Naive thymus-derived CD4-positive, alpha-beta T cell (primary cell): Measurements from ENCODE around the gene MAP4. TPM values are rescaled to one million over a fixed set of nuclear protein-coding genes. Genes with fewer than 3 reads are reported as not detected.

ENCODE experiments used
- ATAC-seq: fragments of 150-1000 bp; cut with Tn5 transposase; 2 replicates; pipeline ENCODE4 v1.10.0; 2021; ENCODE audit warnings: mild to moderate bottlenecking, moderate library complexity
- CTCF ChIA-PET: fragments of 350-600 bp; sonication (Branson Sonifier 250); formaldehyde crosslinking; loops from one replicate; lab custom pipeline; 2021; ENCODE audit warnings: antibody characterized with exemption; lab: Charles Lee
- POLR2A ChIA-PET: fragments of 350-600 bp; sonication (Branson Sonifier 250); formaldehyde crosslinking; loops from one replicate; lab custom pipeline; 2021; ENCODE audit warnings: antibody characterized with exemption, inconsistent platforms; lab: Charles Lee
- DNase-seq, 9 donors: peaks; one replicate each; pipeline versions ENCODE4 v3.0.0 to v3.0.0-alpha.2; 2020 to 2022; ENCODE audit warnings: mixed read lengths in 1 of 9
- H3K27ac ChIP-seq: one replicate; pipeline ENCODE4 v1.7.0; 2013; ENCODE audit warnings: mild to moderate bottlenecking, low read depth, low read length, moderate library complexity
- H3K27me3 ChIP-seq, 2 donors: one replicate each; pipeline ENCODE4 v1.7.0; 2013; ENCODE audit warnings: low read length in 2 of 2, mild to moderate bottlenecking in 2 of 2, moderate library complexity in 2 of 2; ENCODE audit not compliant: control insufficient read depth in 2 of 2, insufficient read depth in 2 of 2
- H3K36me3 ChIP-seq, 3 experiments: 1 replicate in 2 of 3; 2 replicates in 1 of 3; pipeline ENCODE4 v1.7.0; 2013; ENCODE audit warnings: low read length in 3 of 3, mild to moderate bottlenecking in 3 of 3, moderate library complexity in 1 of 3; ENCODE audit not compliant: insufficient read depth in 3 of 3, control insufficient read depth in 2 of 3
- H3K4me1 ChIP-seq, 2 donors: one replicate each; pipeline ENCODE4 v1.7.0; 2013; ENCODE audit warnings: low read length in 2 of 2, mild to moderate bottlenecking in 2 of 2, moderate library complexity in 1 of 2; ENCODE audit not compliant: control insufficient read depth in 2 of 2, insufficient read depth in 2 of 2
- H3K4me3 ChIP-seq: 2 replicates; pipeline ENCODE4 v1.7.0; 2013; ENCODE audit warnings: mild to moderate bottlenecking, low read length
- H3K9me3 ChIP-seq, 3 experiments: 1 replicate in 2 of 3; 2 replicates in 1 of 3; pipeline ENCODE4 v1.7.0; 2013; ENCODE audit warnings: low read length in 3 of 3; ENCODE audit not compliant: control insufficient read depth in 2 of 3
- H3K27ac Mint-ChIP-seq, 9 donors: one replicate each; pipeline ENCODE4 v1.8.0; 2020 to 2022; ENCODE audit warnings: mixed read lengths in 9 of 9, mild to moderate bottlenecking in 8 of 9, moderate library complexity in 5 of 9, inconsistent platforms in 2 of 9
- H3K27me3 Mint-ChIP-seq, 5 donors: one replicate each; pipeline ENCODE4 v1.8.0; 2021 to 2022; ENCODE audit warnings: mixed read lengths in 5 of 5, mild to moderate bottlenecking in 1 of 5
- H3K36me3 Mint-ChIP-seq, 5 donors: one replicate each; pipeline ENCODE4 v1.8.0; 2020 to 2022; ENCODE audit warnings: mixed read lengths in 5 of 5, mild to moderate bottlenecking in 3 of 5, inconsistent platforms in 1 of 5
- H3K4me1 Mint-ChIP-seq, 7 donors: one replicate each; pipeline ENCODE4 v1.8.0; 2020 to 2022; ENCODE audit warnings: mixed read lengths in 7 of 7, mild to moderate bottlenecking in 3 of 7, inconsistent platforms in 1 of 7
- H3K4me3 Mint-ChIP-seq, 10 donors: one replicate each; pipeline ENCODE4 v1.8.0; 2020 to 2022; ENCODE audit warnings: mild to moderate bottlenecking in 10 of 10, mixed read lengths in 10 of 10, moderate library complexity in 6 of 10, inconsistent platforms in 2 of 10
- H3K9me3 Mint-ChIP-seq, 11 donors: one replicate each; pipeline ENCODE4 v1.8.0; 2020 to 2022; ENCODE audit warnings: mixed read lengths in 11 of 11, mild to moderate bottlenecking in 4 of 11, inconsistent platforms in 1 of 11, moderate library complexity in 1 of 11
- intact Hi-C, 2 donors: fragments of 100-400 bp; cut with micrococcal nuclease; formaldehyde crosslinking; loops; one replicate each; pipeline ENCODE4 v1.15.1; 2023
- polyA plus RNA-seq, 2 donors: library from polyadenylated mRNA; unstranded; fragments of 300-500 nt; fragmentation: Illumina TruSeq; gene quantifications; one replicate each; pipeline ENCODE4 v1.2.3, GENCODE V29; 2021
- total RNA-seq, 6 experiments: library from RNA in 5 of 6; stranded (reverse) in 5 of 6; gene quantifications; 1 replicate in 5 of 6; 2 replicates in 1 of 6; pipeline ENCODE4 v1.2.3 and lab custom pipeline; 2021 to 2026

MAP4 gene
- total and polyA plus RNA-seq, 7 experiments from 2014 or later, result 12.0 to 116 (median 38.2) TPM

DNA sequence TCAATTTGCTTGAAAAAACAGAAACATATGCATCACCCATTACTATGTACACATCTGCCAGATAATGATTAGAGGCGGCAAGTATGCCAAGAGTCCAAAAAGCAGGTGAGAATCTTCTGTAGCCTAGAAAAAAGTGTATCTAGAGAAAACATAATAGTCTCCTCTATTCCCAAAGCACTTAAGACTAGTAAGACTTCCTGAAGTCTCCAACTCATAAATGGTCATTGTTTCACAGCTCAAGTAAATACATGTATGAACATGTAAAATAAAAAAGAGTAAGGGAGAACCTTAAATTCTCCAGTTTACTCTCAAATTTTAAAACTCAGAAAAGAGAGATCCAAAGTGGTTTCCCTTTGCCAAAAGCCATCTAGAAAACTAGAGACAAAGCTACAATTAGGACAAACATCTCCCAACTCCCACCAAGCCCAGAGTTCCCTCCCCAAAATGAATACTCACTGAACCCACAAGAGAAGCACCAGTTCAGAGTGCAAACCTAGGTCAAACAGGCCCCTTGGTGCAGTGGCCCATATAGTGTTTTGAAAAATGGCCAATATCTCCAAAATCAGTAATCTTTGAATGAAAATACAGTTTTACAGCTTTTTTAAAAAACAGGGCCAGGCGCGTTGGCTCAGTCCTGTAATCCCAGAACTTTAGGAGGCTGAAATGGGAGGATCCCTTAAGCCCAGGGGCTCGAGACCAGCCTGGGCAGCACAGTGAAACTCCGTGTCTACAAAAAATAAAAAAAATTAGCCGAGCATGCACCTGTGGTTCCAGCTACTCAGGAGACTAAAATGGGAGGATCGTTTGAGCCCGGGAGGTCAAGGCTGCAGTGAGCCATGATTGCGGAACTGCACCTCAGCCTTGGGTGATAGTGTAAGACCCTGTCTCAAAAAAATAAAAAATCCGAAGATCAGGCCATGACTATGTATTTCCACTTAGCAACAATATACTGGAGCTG, 11.0 kb upstream of the MAP4 start:
- no peaks in the 10 kb centered on the region for H3K9me3 ChIP-seq
- no peaks in the 10 kb centered on the region for H3K27me3 Mint-ChIP-seq
- no peaks in the 10 kb centered on the region for H3K9me3 Mint-ChIP-seq
- no peaks in the 10 kb centered on the region for H3K36me3 ChIP-seq
- DNase-seq (no peak), ATAC-seq (no peak)
- ChIA-PET CTCF (interaction anchor here (0.6 kb wide), 1 partner anchor 16 kb away, joined by 3 read pairs; no protein-coding TSS in a partner anchor), POLR2A (no interaction called here)
- H3K27ac Mint-ChIP-seq, result no peak overlapping the region
- H3K27me3 ChIP-seq, result no peaks in the 10 kb centered on the region
- no peak overlapping the region for H3K27ac ChIP-seq
- H3K4me3 Mint-ChIP-seq, result no peak overlapping the region
- H3K4me3 ChIP-seq, result no peak overlapping the region
- peaks cover under 1 to 13% (median 9%) of the 10 kb centered on the region in 7 donors for H3K4me1 Mint-ChIP-seq
- no peaks in the 10 kb centered on the region for H3K4me1 ChIP-seq
- intact Hi-C loops, result no loop called here
- H3K36me3 Mint-ChIP-seq, result peaks cover 0 to 18% (median 3%) of the 10 kb centered on the region in 5 donors

GRCh38 chr3:48026098-48026497, 9.9 kb upstream of the MAP4 start:
- CTCF ChIA-PET, result interaction anchor here (0.6 kb wide), 1 partner anchor 15 kb away, joined by 3 read pairs; no protein-coding TSS in a partner anchor
- intact Hi-C loops, result no loop called here

DNA sequence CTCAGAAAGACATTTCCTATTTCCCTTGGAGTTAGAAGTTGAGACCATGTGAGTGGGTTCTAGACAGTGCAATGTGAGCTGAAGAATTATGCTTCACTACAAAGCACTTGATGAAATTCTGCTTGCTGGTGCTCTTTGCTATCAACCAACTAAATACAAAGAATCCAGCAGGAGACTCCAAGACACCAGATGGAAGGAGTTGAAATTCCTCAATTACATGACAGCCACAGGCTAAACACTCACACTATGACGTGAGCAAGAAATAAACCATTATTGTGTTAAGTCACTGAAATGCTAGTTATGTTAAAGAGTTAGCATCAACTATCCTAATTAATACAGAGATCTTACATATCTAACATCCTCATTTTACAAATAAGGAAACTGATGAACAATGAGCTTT, 8.2 kb upstream of the MAP4 start:
- H3K9me3 Mint-ChIP-seq, result no peaks in the 10 kb centered on the region
- intact Hi-C loops, result no loop called here
- no peak for DNase-seq

More at GRCh38 chr3:48026098-48026497, 9.9 kb upstream of the MAP4 start:
- ATAC-seq (no peak), DNase-seq (no peak)
- H3K36me3 Mint-ChIP-seq, result peaks cover 0 to 19% (median 3%) of the 10 kb centered on the region in 5 donors
- no peaks in the 10 kb centered on the region for H3K27me3 Mint-ChIP-seq
- no peak overlapping the region for H3K27ac ChIP-seq
- H3K9me3 Mint-ChIP-seq, result no peaks in the 10 kb centered on the region
- no peaks in the 10 kb centered on the region for H3K36me3 ChIP-seq
- H3K4me1 ChIP-seq, result no peaks in the 10 kb centered on the region
- peaks cover 4 to 18% (median 7%) of the 10 kb centered on the region in 7 donors for H3K4me1 Mint-ChIP-seq
- H3K27me3 ChIP-seq, result no peaks in the 10 kb centered on the region
- POLR2A ChIA-PET, result no interaction called here
- no peak overlapping the region for H3K4me3 Mint-ChIP-seq
- H3K27ac Mint-ChIP-seq, result no peak overlapping the region
- no peaks in the 10 kb centered on the region for H3K9me3 ChIP-seq
- H3K4me3 ChIP-seq, result no peak overlapping the region

GRCh38 chr3:48023377-48023776, 7.2 kb upstream of the MAP4 start:
- no peaks in the 10 kb centered on the region for H3K27me3 ChIP-seq
- intact Hi-C loops, result no loop called here
- ChIA-PET POLR2A (no interaction called here), CTCF (interaction anchor here (0.7 kb wide), 1 partner anchor 65 kb away, joined by 4 read pairs; no protein-coding TSS in a partner anchor)
- peaks cover 4 to 18% (median 5%) of the 10 kb centered on the region in 7 donors for H3K4me1 Mint-ChIP-seq
- ATAC-seq (no peak), DNase-seq (no peak)
- H3K36me3 Mint-ChIP-seq, result peaks cover 0 to 23% (median 3%) of the 10 kb centered on the region in 5 donors
- no peaks in the 10 kb centered on the region for H3K27me3 Mint-ChIP-seq
- H3K4me3 ChIP-seq, result no peak overlapping the region
- H3K27ac Mint-ChIP-seq, result no peak overlapping the region
- H3K27ac ChIP-seq, result no peak overlapping the region
- no peaks in the 10 kb centered on the region for H3K9me3 Mint-ChIP-seq
- H3K36me3 ChIP-seq, result no peaks in the 10 kb centered on the region
- no peaks in the 10 kb centered on the region for H3K9me3 ChIP-seq
- no peaks in the 10 kb centered on the region for H3K4me1 ChIP-seq
- H3K4me3 Mint-ChIP-seq, result no peak overlapping the region

More for the DNA sequence above, 8.2 kb upstream of the MAP4 start:
- Histone ChIP-seq H3K27ac (no peak overlapping the region), H3K36me3 (no peaks in the 10 kb centered on the region), H3K27me3 (no peaks in the 10 kb centered on the region), H3K9me3 (no peaks in the 10 kb centered on the region), H3K4me1 (no peaks in the 10 kb centered on the region), H3K4me3 (no peak overlapping the region)
- no peak for ATAC-seq
- Mint-ChIP-seq H3K36me3 (peaks cover 0 to 23% (median 3%) of the 10 kb centered on the region in 5 donors), H3K27ac (no peak overlapping the region), H3K27me3 (no peaks in the 10 kb centered on the region), H3K4me3 (no peak overlapping the region), H3K4me1 (peaks cover 4 to 18% (median 5%) of the 10 kb centered on the region in 7 donors)
- CTCF ChIA-PET, result interaction anchor here (0.7 kb wide), 1 partner anchor 142 kb away, joined by 3 read pairs; no protein-coding TSS in a partner anchor
- POLR2A ChIA-PET, result no interaction called here

DNA sequence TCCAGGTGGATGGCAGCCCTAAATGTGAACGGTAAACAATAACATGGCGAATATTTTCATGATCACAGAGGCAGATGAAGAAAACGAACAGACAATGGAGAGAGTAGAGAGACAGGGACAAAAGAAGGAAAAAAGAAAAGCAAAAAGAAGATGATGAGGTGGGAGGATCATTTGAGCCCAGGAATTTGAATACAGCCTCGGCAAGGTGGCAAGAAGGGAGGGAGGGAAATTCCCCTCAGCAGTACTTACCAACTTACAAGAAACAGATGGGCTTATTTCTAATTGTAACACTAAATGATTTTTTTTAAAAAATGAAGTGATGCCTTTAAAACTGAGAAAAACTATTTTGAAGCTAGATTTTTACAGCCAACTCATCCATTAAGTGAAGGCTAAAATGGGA, 6.0 kb upstream of the MAP4 start:
- no peaks in the 10 kb centered on the region for H3K36me3 ChIP-seq
- no peaks in the 10 kb centered on the region for H3K9me3 ChIP-seq
- Mint-ChIP-seq H3K36me3 (peaks cover 0 to 18% (median 0%) of the 10 kb centered on the region in 5 donors), H3K27me3 (no peaks in the 10 kb centered on the region), H3K4me3 (no peak overlapping the region), H3K4me1 (peaks cover 10 to 24% (median 13%) of the 10 kb centered on the region in 7 donors), H3K9me3 (no peaks in the 10 kb centered on the region), H3K27ac (no peak overlapping the region)
- no peaks in the 10 kb centered on the region for H3K27me3 ChIP-seq
- H3K4me3 ChIP-seq, result no peak overlapping the region
- H3K27ac ChIP-seq, result no peak overlapping the region
- no peak for ATAC-seq
- intact Hi-C loops, result no loop called here
- ChIA-PET POLR2A (no interaction called here), CTCF (no interaction called here)
- no peak for DNase-seq
- peaks cover 0 to under 1% of the 10 kb centered on the region in 2 donors for H3K4me1 ChIP-seq

DNA sequence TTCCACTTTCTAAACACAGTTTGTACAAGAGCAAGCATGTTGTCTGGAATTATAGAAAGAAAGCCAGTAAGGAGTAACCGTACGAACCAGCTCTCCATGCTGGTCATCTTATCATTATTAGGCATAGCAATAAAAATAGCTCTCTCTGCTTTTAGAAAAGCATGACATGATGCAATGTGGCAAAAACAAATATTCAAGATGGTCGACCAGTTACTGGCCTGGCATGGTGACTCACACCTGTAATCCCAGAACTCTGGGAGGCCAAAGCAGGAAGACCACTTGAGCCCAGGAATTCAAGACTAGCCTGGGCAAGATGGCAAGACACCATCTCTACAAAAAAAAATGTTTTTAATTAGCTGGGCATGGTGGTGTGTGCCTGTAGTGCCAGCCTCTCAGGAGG, 2.6 kb upstream of the MAP4 start:
- Mint-ChIP-seq H3K4me1 (peaks cover 29 to 41% (median 34%) of the 10 kb centered on the region in 7 donors), H3K36me3 (peaks cover 0 to 15% (median 0%) of the 10 kb centered on the region in 5 donors), H3K4me3 (no peak overlapping the region), H3K27ac (no peak overlapping the region), H3K27me3 (no peaks in the 10 kb centered on the region), H3K9me3 (no peaks in the 10 kb centered on the region)
- Histone ChIP-seq H3K36me3 (no peaks in the 10 kb centered on the region), H3K4me1 (peaks cover 6 to 13% of the 10 kb centered on the region in 2 donors), H3K9me3 (no peaks in the 10 kb centered on the region), H3K27me3 (no peaks in the 10 kb centered on the region), H3K4me3 (no peak overlapping the region), H3K27ac (no peak overlapping the region)
- ChIA-PET CTCF (no interaction called here), POLR2A (interaction anchor here (0.6 kb wide), 2 partner anchors 80 to 655 kb away, joined by 3 to 6 read pairs; no protein-coding TSS in a partner anchor)
- ATAC-seq (no peak), DNase-seq (no peak)
- intact Hi-C loops, result no loop called here
